CD8-positive, alpha-beta memory T cell (primary cell): Measurements from ENCODE around the gene SMAP1. TPM values are rescaled to one million over a fixed set of nuclear protein-coding genes. Genes with fewer than 3 reads are reported as not detected.

Source experiments
- polyA plus RNA-seq: library from polyadenylated mRNA; unstranded; fragments of 300-500 nt; fragmentation: Illumina TruSeq; gene quantifications from one replicate; pipeline ENCODE4 v1.2.3, GENCODE V29; 2021
- total RNA-seq, 2 experiments: library from RNA; stranded (reverse); gene quantifications; one replicate each; pipeline ENCODE4 v1.2.3, GENCODE V29; 2021

Gene SMAP1
- total and polyA plus RNA-seq, 3 experiments from 2014 or later, result 20.1 to 29.8 (median 23.8) TPM

Other genes with a start within 250 kb of the SMAP1 start
- gene SDHAF4, start 101.0 kb upstream of the SMAP1 start, total RNA-seq, result 10 to 100 TPM; 10.1 to 10.9 TPM
- gene SDHAF4, start 101.0 kb upstream of the SMAP1 start, polyA plus RNA-seq, result 7.9 TPM